ENCODE measurements around the gene AASS. TPM values are rescaled to one million over a fixed set of nuclear protein-coding genes. Genes with fewer than 3 reads are reported as not detected.

The AASS gene
- total and polyA plus RNA-seq, 10 of the 15 experiments (the other 5 are each of a cell fraction or from before 2014, with no cell fraction given), result 0.09 to 8.0 (median 0.39) TPM

DNA sequence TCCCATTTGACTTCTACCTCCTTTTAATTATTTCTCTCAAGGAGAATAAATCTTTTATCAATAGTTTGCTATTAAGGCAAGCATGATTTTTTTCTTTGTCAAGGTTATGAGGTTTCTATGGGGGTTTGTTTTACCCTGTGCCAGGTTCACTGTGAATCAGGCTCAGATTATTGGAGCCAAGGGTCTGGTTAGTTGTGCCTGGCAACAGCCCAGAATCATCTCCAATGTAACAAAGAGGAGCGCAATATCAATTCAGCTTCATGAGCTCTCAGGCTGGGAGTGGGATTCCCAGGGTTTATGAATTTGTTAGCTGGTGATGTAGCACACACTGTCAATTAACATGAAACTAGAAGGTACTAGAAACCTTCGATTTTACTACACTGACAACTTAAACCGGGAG, 73.2 kb downstream of the AASS start:
- H3K9me3 ChIP-seq (replicated peaks; ENCODE audit: control insufficient read depth, insufficient read depth, low read length), result no peaks in the 10 kb centered on the region
- no peak overlapping the region for H3K4me3 ChIP-seq
- RAD21 ChIA-PET (ENCODE audit: unreplicated experiment), result no interaction called here
- SMC1A ChIA-PET (ENCODE audit: uncharacterized antibody, unreplicated experiment), result no interaction called here
- POLR2A ChIA-PET, result no interaction called here
- WGBS (ENCODE audit: insufficient coverage, insufficient replicate concordance, low lambda C conversion rate, missing lambda C conversion rate), result 53% methylated on average over 3 of the region's 3 CpGs
- no peak overlapping the region for H2AFZ ChIP-seq (ENCODE audit: control insufficient read depth, low read depth, low read length)
- H3K27me3 ChIP-seq (replicated peaks in 1 of 2; ENCODE audit: control insufficient read depth in 2 of 2, insufficient read depth in 2 of 2, low read length in 1 of 2), result no peaks in the 10 kb centered on the region
- TF ChIP-seq RUNX3 (IDR thresholded peaks at IDR 0.05; ENCODE audit: low read length) (no peak), SIX5 (IDR thresholded peaks at IDR 0.05; ENCODE audit: low read depth, low read length, severe bottlenecking) (no peak), GATAD2B (conservative IDR thresholded peaks at IDR 0.05; ENCODE audit: low read depth) (no peak), RBBP5 (conservative IDR thresholded peaks at IDR 0.05) (no peak), RAD21 (IDR thresholded peaks at IDR 0.05; ENCODE audit: insufficient read depth, low read depth, low read length) (no peak), SMAD5 (IDR thresholded peaks at IDR 0.05; ENCODE audit: low read depth) (no peak), EGR1 (IDR thresholded peaks at IDR 0.05; ENCODE audit: borderline replicate concordance in 1 of 2, low read depth in 2 of 2, low read length in 2 of 2) (no peak), MTA3 (IDR thresholded peaks at IDR 0.05; ENCODE audit: borderline replicate concordance, low read length) (no peak), JUNB (IDR thresholded peaks at IDR 0.05) (no peak), SP1 (IDR thresholded peaks at IDR 0.05; ENCODE audit: low read depth, low read length) (no peak), CHD1 (IDR thresholded peaks at IDR 0.05; ENCODE audit: low read depth, low read length) (no peak), HCFC1 (IDR thresholded peaks at IDR 0.05; ENCODE audit: low read length) (no peak), CREM (IDR thresholded peaks at IDR 0.05; ENCODE audit: low read depth) (no peak), RFX5 (IDR thresholded peaks at IDR 0.05; ENCODE audit: low read depth, low read length) (no peak), SUZ12 (IDR thresholded peaks at IDR 0.05; ENCODE audit: unreplicated experiment) (no peak)
- TF ChIP-seq, protein P1, sequence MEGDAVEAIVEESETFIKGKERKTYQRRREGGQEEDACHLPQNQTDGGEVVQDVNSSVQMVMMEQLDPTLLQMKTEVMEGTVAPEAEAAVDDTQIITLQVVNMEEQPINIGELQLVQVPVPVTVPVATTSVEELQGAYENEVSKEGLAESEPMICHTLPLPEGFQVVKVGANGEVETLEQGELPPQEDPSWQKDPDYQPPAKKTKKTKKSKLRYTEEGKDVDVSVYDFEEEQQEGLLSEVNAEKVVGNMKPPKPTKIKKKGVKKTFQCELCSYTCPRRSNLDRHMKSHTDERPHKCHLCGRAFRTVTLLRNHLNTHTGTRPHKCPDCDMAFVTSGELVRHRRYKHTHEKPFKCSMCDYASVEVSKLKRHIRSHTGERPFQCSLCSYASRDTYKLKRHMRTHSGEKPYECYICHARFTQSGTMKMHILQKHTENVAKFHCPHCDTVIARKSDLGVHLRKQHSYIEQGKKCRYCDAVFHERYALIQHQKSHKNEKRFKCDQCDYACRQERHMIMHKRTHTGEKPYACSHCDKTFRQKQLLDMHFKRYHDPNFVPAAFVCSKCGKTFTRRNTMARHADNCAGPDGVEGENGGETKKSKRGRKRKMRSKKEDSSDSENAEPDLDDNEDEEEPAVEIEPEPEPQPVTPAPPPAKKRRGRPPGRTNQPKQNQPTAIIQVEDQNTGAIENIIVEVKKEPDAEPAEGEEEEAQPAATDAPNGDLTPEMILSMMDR (IDR thresholded peaks at IDR 0.05 in 2 of 3, conservative IDR thresholded peaks at IDR 0.05 in 1 of 3; ENCODE audit: control insufficient read depth in 2 of 3, extremely low read depth in 1 of 3, insufficient read depth in 1 of 3, low read depth in 3 of 3, low read length in 3 of 3), result no peak
- TF ChIP-seq, protein P2, sequence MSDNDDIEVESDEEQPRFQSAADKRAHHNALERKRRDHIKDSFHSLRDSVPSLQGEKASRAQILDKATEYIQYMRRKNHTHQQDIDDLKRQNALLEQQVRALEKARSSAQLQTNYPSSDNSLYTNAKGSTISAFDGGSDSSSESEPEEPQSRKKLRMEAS (IDR thresholded peaks at IDR 0.05; ENCODE audit: low read depth, low read length), result no peak
- TF ChIP-seq, protein P3, sequence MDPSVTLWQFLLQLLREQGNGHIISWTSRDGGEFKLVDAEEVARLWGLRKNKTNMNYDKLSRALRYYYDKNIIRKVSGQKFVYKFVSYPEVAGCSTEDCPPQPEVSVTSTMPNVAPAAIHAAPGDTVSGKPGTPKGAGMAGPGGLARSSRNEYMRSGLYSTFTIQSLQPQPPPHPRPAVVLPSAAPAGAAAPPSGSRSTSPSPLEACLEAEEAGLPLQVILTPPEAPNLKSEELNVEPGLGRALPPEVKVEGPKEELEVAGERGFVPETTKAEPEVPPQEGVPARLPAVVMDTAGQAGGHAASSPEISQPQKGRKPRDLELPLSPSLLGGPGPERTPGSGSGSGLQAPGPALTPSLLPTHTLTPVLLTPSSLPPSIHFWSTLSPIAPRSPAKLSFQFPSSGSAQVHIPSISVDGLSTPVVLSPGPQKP (IDR thresholded peaks at IDR 0.05; ENCODE audit: low read depth, low read length), result no peak
- CTCF ChIA-PET, result interaction anchor here (1.0 kb wide), 1 partner anchor 22 kb away, joined by 3 read pairs; no protein-coding TSS in a partner anchor
- no TSS peak for BruUV-seq (replicated peaks)
- no peaks in the 10 kb centered on the region for H3K36me3 ChIP-seq (ENCODE audit: control insufficient read depth in 2 of 2, insufficient read depth in 2 of 2, low read length in 1 of 2)
- DNase-seq (ENCODE audit: low read depth, low spot score) (no peak), ATAC-seq (no peak), FAIRE-seq (no peak)
- H3K9ac ChIP-seq (ENCODE audit: control insufficient read depth, insufficient read depth, low read length), result no peak overlapping the region
- no peaks in the 10 kb centered on the region for H3K4me1 ChIP-seq (ENCODE audit: control insufficient read depth, insufficient read depth, low read length)
- H4K20me1 ChIP-seq (ENCODE audit: control insufficient read depth, insufficient read depth), result no peaks in the 10 kb centered on the region
- H3K4me2 ChIP-seq (ENCODE audit: control insufficient read depth, insufficient read depth), result no peak overlapping the region
- H3K27ac ChIP-seq (ENCODE audit: control insufficient read depth, insufficient read depth), result no peak overlapping the region
- H3K79me2 ChIP-seq (ENCODE audit: control insufficient read depth, insufficient read depth, low read length), result no peaks in the 10 kb centered on the region
- intact Hi-C loops (cut with micrococcal nuclease; ENCODE audit: unreplicated experiment) (no loop called here), in situ Hi-C loops (cut with MboI) (no loop called here)

Measured in GM12878 (cell line).